Stimulated activated CD8-positive, alpha-beta memory T cell treated with anti-CD3 and anti-CD28 coated beads, Interleukin-12 subunit alpha, Interleukin-12 subunit beta, amount 100 ng/mL, for 1 hour (primary cell): ENCODE results near the gene ERC2.
"Not testable (repeated sequence)": the region's sequence is repeated elsewhere in the genome, so short reads cannot be mapped to it uniquely, and the experiment has no call there.

Experiments used
- DNase-seq: peaks from one replicate; pipeline ENCODE4 v3.0.0-alpha.2; 2020; ENCODE audit warnings: low read depth

The ERC2 gene

GRCh38 chr3:56309465-56309864 lies 158.8 kb downstream of the ERC2 start:
- DNase-seq = no peak

- DNase-seq = no peak
Measured at GRCh38 chr3:56308471-56308870, 159.8 kb downstream of the ERC2 start.

GRCh38 chr3:56304069-56304468 lies 164.2 kb downstream of the ERC2 start:
- no peak for DNase-seq

GRCh38 chr3:56303487-56303886 lies 164.8 kb downstream of the ERC2 start:
- DNase-seq = no peak

GRCh38 chr3:56302417-56302816 lies 165.8 kb downstream of the ERC2 start:
- DNase-seq = no peak

- no peak for DNase-seq
Measured at GRCh38 chr3:56297281-56297840, 170.9 kb downstream of the ERC2 start.

GRCh38 chr3:56296361-56296760 lies 171.9 kb downstream of the ERC2 start:
- DNase-seq = no peak

GRCh38 chr3:56295161-56295560 lies 173.1 kb downstream of the ERC2 start:
- no peak for DNase-seq

- no peak for DNase-seq
Measured at GRCh38 chr3:56294286-56294685, 174.0 kb downstream of the ERC2 start.

GRCh38 chr3:56291953-56292352 lies 176.3 kb downstream of the ERC2 start:
- DNase-seq = no peak

- DNase-seq = no peak
Measured at GRCh38 chr3:56291244-56291680, 177.0 kb downstream of the ERC2 start.

- no peak for DNase-seq
Measured at GRCh38 chr3:56290374-56290773, 177.9 kb downstream of the ERC2 start.

GRCh38 chr3:56288258-56288657 lies 180.0 kb downstream of the ERC2 start:
- DNase-seq = no peak

- no peak for DNase-seq
Measured at GRCh38 chr3:56282341-56282740, 185.9 kb downstream of the ERC2 start.

GRCh38 chr3:56277236-56277635 lies 191.0 kb downstream of the ERC2 start:
- no peak for DNase-seq

- no peak for DNase-seq
Measured at GRCh38 chr3:56275120-56275519, 193.1 kb downstream of the ERC2 start.

- no peak for DNase-seq
Measured at GRCh38 chr3:56269755-56270535, 198.3 kb downstream of the ERC2 start.

- DNase-seq = no peak
Measured at GRCh38 chr3:56268616-56269383, 199.5 kb downstream of the ERC2 start.

GRCh38 chr3:56261852-56262251 lies 206.4 kb downstream of the ERC2 start:
- not testable (repeated sequence) for DNase-seq

- no peak for DNase-seq
Measured at GRCh38 chr3:56260262-56260661, 208.0 kb downstream of the ERC2 start.

GRCh38 chr3:56257826-56258225 lies 210.4 kb downstream of the ERC2 start:
- no peak for DNase-seq

- no peak for DNase-seq
Measured at GRCh38 chr3:56254835-56255234, 213.4 kb downstream of the ERC2 start.
